ENCODE measurements around the gene CACNA1E.

- TF ChIP-seq EZH2 (IDR thresholded peaks at IDR 0.05; ENCODE audit: borderline replicate concordance), result no peak
- TF ChIP-seq, protein P1, sequence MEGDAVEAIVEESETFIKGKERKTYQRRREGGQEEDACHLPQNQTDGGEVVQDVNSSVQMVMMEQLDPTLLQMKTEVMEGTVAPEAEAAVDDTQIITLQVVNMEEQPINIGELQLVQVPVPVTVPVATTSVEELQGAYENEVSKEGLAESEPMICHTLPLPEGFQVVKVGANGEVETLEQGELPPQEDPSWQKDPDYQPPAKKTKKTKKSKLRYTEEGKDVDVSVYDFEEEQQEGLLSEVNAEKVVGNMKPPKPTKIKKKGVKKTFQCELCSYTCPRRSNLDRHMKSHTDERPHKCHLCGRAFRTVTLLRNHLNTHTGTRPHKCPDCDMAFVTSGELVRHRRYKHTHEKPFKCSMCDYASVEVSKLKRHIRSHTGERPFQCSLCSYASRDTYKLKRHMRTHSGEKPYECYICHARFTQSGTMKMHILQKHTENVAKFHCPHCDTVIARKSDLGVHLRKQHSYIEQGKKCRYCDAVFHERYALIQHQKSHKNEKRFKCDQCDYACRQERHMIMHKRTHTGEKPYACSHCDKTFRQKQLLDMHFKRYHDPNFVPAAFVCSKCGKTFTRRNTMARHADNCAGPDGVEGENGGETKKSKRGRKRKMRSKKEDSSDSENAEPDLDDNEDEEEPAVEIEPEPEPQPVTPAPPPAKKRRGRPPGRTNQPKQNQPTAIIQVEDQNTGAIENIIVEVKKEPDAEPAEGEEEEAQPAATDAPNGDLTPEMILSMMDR (IDR thresholded peaks at IDR 0.05; ENCODE audit: poor library complexity), result no peak
These were observed 135.2 kb downstream of the CACNA1E start for GRCh38 chr1:181618559-181618958.

Measured in hepatocyte (in vitro differentiated cells).